Activated CD4-positive, alpha-beta T cell treated with anti-CD3 and anti-CD28 coated beads for 4 hours (primary cell): ENCODE data around the gene RIPK4.

ENCODE experiments used
- DNase-seq, 2 donors: peaks; one replicate each; pipeline ENCODE4 v3.0.0-alpha.2; 2020

Gene RIPK4

GRCh38 chr21:41767606-41768436, 969 bp upstream of the RIPK4 start:
- no peak for DNase-seq

- no peak for DNase-seq
These were observed 624 bp downstream of the RIPK4 start for GRCh38 chr21:41765973-41766882.

- DNase-seq: no peak
These were observed 1.4 kb downstream of the RIPK4 start for GRCh38 chr21:41765420-41765821.

GRCh38 chr21:41764558-41765419, 2.1 kb downstream of the RIPK4 start:
- DNase-seq: no peak

- no peak for DNase-seq
These were observed 2.9 kb downstream of the RIPK4 start for GRCh38 chr21:41763996-41764395.

- no peak for DNase-seq
These were observed 3.4 kb downstream of the RIPK4 start for GRCh38 chr21:41763398-41763931.

GRCh38 chr21:41762753-41763152, 4.1 kb downstream of the RIPK4 start:
- DNase-seq: no peak

GRCh38 chr21:41761934-41762635, 4.8 kb downstream of the RIPK4 start:
- no peak for DNase-seq

- no peak for DNase-seq
These were observed 5.5 kb downstream of the RIPK4 start for GRCh38 chr21:41761211-41761933.

- no peak for DNase-seq
These were observed 6.4 kb downstream of the RIPK4 start for GRCh38 chr21:41760411-41760810.

- DNase-seq: no peak
These were observed 6.9 kb downstream of the RIPK4 start for GRCh38 chr21:41759926-41760325.

GRCh38 chr21:41759214-41759840, 7.5 kb downstream of the RIPK4 start:
- no peak for DNase-seq

- DNase-seq: no peak
These were observed 8.3 kb downstream of the RIPK4 start for GRCh38 chr21:41758550-41758949.

GRCh38 chr21:41755934-41756773, 10.7 kb downstream of the RIPK4 start:
- no peak for DNase-seq

- DNase-seq: no peak
These were observed 11.5 kb downstream of the RIPK4 start for GRCh38 chr21:41755258-41755933.

- no peak for DNase-seq
These were observed 12.4 kb downstream of the RIPK4 start for GRCh38 chr21:41754479-41754891.

GRCh38 chr21:41753006-41753898, 13.6 kb downstream of the RIPK4 start:
- no peak for DNase-seq

- DNase-seq: no peak
These were observed 14.6 kb downstream of the RIPK4 start for GRCh38 chr21:41752231-41752681.
